CD8-positive, alpha-beta memory T cell (primary cell): ENCODE results near the gene GRB14. TPM values are rescaled to one million over a fixed set of nuclear protein-coding genes. Genes with fewer than 3 reads are reported as not detected.

Experiments
- CTCF ChIA-PET: fragments of 350-600 bp; sonication (Branson Sonifier 250); formaldehyde crosslinking; loops from one replicate; lab custom pipeline; 2021; ENCODE audit warnings: antibody characterized with exemption; lab: Charles Lee
- POLR2A ChIA-PET: fragments of 350-600 bp; sonication (Branson Sonifier 250); formaldehyde crosslinking; loops from one replicate; lab custom pipeline; 2021; ENCODE audit warnings: antibody characterized with exemption; lab: Charles Lee
- DNase-seq, 5 donors: peaks; one replicate each; pipeline versions ENCODE4 v3.0.0 to v3.0.0-alpha.2; 2020 to 2022; ENCODE audit warnings: mixed read lengths in 1 of 5
- H3K27ac ChIP-seq: one replicate; pipeline ENCODE4 v1.7.0; 2013; ENCODE audit warnings: low read depth, mild to moderate bottlenecking, low read length, moderate library complexity
- H3K27me3 ChIP-seq: 2 replicates; pipeline ENCODE4 v1.7.0; 2013; ENCODE audit warnings: low read length, mild to moderate bottlenecking; ENCODE audit not compliant: insufficient read depth, poor library complexity, severe bottlenecking
- H3K36me3 ChIP-seq: 2 replicates; pipeline ENCODE4 v1.7.0; 2013; ENCODE audit warnings: mild to moderate bottlenecking, low read length, moderate library complexity; ENCODE audit not compliant: insufficient read depth
- H3K4me1 ChIP-seq: 2 replicates; pipeline ENCODE4 v1.7.0; 2013; ENCODE audit warnings: mild to moderate bottlenecking, low read length, moderate library complexity; ENCODE audit not compliant: insufficient read depth
- H3K4me3 ChIP-seq: 2 replicates; pipeline ENCODE4 v1.7.0; 2013; ENCODE audit warnings: mild to moderate bottlenecking, low read length
- H3K9me3 ChIP-seq: 2 replicates; pipeline ENCODE4 v1.7.0; 2013; ENCODE audit warnings: mild to moderate bottlenecking, low read length
- H3K27ac Mint-ChIP-seq, 8 donors: one replicate each; pipeline ENCODE4 v1.8.0; 2020 to 2021; ENCODE audit warnings: mixed read lengths in 8 of 8, mild to moderate bottlenecking in 6 of 8, inconsistent platforms in 3 of 8, moderate library complexity in 3 of 8
- H3K27me3 Mint-ChIP-seq, 2 donors: one replicate each; pipeline ENCODE4 v1.8.0; 2020 to 2021; ENCODE audit warnings: mixed read lengths in 2 of 2, mild to moderate bottlenecking in 1 of 2, moderate library complexity in 1 of 2
- H3K36me3 Mint-ChIP-seq, 3 donors: one replicate each; pipeline ENCODE4 v1.8.0; 2020 to 2021; ENCODE audit warnings: mixed read lengths in 3 of 3, inconsistent platforms in 1 of 3, mild to moderate bottlenecking in 1 of 3
- H3K4me1 Mint-ChIP-seq, 3 donors: one replicate each; pipeline ENCODE4 v1.8.0; 2020 to 2021; ENCODE audit warnings: mixed read lengths in 3 of 3, inconsistent platforms in 1 of 3, mild to moderate bottlenecking in 1 of 3
- H3K4me3 Mint-ChIP-seq, 7 donors: one replicate each; pipeline ENCODE4 v1.8.0; 2020 to 2021; ENCODE audit warnings: mixed read lengths in 7 of 7, mild to moderate bottlenecking in 6 of 7, moderate library complexity in 4 of 7, inconsistent platforms in 2 of 7
- H3K9me3 Mint-ChIP-seq, 5 donors: one replicate each; pipeline ENCODE4 v1.8.0; 2020 to 2022; ENCODE audit warnings: mixed read lengths in 5 of 5, mild to moderate bottlenecking in 3 of 5, moderate library complexity in 2 of 5, inconsistent platforms in 1 of 5
- polyA plus RNA-seq: library from polyadenylated mRNA; unstranded; fragments of 300-500 nt; fragmentation: Illumina TruSeq; gene quantifications from one replicate; pipeline ENCODE4 v1.2.3, GENCODE V29; 2021
- total RNA-seq, 2 experiments: library from RNA; stranded (reverse); gene quantifications; one replicate each; pipeline ENCODE4 v1.2.3, GENCODE V29; 2021

Gene GRB14
- total and polyA plus RNA-seq, 3 experiments from 2014 or later = not detected

GRCh38 chr2:164449706-164450105 is 171.6 kb downstream of the GRB14 start:
- Mint-ChIP-seq H3K27ac (no peak overlapping the region), H3K36me3 (no peaks in the 10 kb centered on the region), H3K4me1 (no peaks in the 10 kb centered on the region), H3K4me3 (no peak overlapping the region), H3K9me3 (peaks cover 0 to 19% (median 4%) of the 10 kb centered on the region in 5 donors), H3K27me3 (no peaks in the 10 kb centered on the region)
- H3K9me3 ChIP-seq = no peaks in the 10 kb centered on the region
- ChIA-PET CTCF (no interaction called here), POLR2A (no interaction called here)
- no peaks in the 10 kb centered on the region for H3K27me3 ChIP-seq
- no peak for DNase-seq
- H3K4me3 ChIP-seq = no peak overlapping the region
- H3K4me1 ChIP-seq = no peaks in the 10 kb centered on the region
- no peaks in the 10 kb centered on the region for H3K36me3 ChIP-seq
- no peak overlapping the region for H3K27ac ChIP-seq

- H3K36me3 ChIP-seq = no peaks in the 10 kb centered on the region
- no peaks in the 10 kb centered on the region for H3K36me3 Mint-ChIP-seq
- H3K4me3 ChIP-seq = no peak overlapping the region
- no peaks in the 10 kb centered on the region for H3K4me1 Mint-ChIP-seq
- H3K4me1 ChIP-seq = no peaks in the 10 kb centered on the region
- H3K9me3 Mint-ChIP-seq = peaks cover 0 to 16% (median 4%) of the 10 kb centered on the region in 5 donors
- CTCF ChIA-PET = no interaction called here
- H3K27me3 ChIP-seq = no peaks in the 10 kb centered on the region
- H3K27ac ChIP-seq = no peak overlapping the region
- H3K9me3 ChIP-seq = no peaks in the 10 kb centered on the region
- POLR2A ChIA-PET = no interaction called here
- H3K4me3 Mint-ChIP-seq = no peak overlapping the region
- no peaks in the 10 kb centered on the region for H3K27me3 Mint-ChIP-seq
- H3K27ac Mint-ChIP-seq = no peak overlapping the region
- DNase-seq = no peak
Measured at GRCh38 chr2:164447660-164448059, 173.6 kb downstream of the GRB14 start.

Other genes starting within 250 kb of the GRB14 start
- not detected for gene COBLL1, start 220.3 kb upstream of the GRB14 start, total RNA-seq
- gene COBLL1, start 220.3 kb upstream of the GRB14 start, polyA plus RNA-seq = not detected